Neural progenitor cell (in vitro differentiated cells): Measurements from ENCODE around the gene LIN7C. TPM values are rescaled to one million over a fixed set of nuclear protein-coding genes. Genes with fewer than 3 reads are reported as not detected.

Source experiments
- DNase-seq: peaks from one replicate; pipeline ENCODE4 v3.0.0-alpha.2; 2016; ENCODE audit warnings: low spot score
- H2AFZ ChIP-seq: fragments of 200-600 bp; sonication (generic); replicated peaks from 2 replicates; pipeline ENCODE4 v1.6.1; 2016; ENCODE audit warnings: antibody characterized with exemption
- H3F3A ChIP-seq: fragments of 200-600 bp; sonication (generic); 2 replicates; pipeline ENCODE4 v1.6.1; 2016; ENCODE audit warnings: antibody characterized with exemption, low read depth
- H3K27ac ChIP-seq: fragments of 200-600 bp; sonication (generic); 2 replicates; pipeline ENCODE4 v1.5.1; 2016; ENCODE audit warnings: mild to moderate bottlenecking
- H3K27me3 ChIP-seq: fragments of 200-600 bp; sonication (generic); 2 replicates; pipeline ENCODE4 v1.6.1; 2016; ENCODE audit warnings: mild to moderate bottlenecking, moderate library complexity
- H3K36me3 ChIP-seq: fragments of 200-600 bp; sonication (generic); 2 replicates; pipeline ENCODE4 v1.5.1; 2016
- H3K4me1 ChIP-seq: fragments of 200-600 bp; sonication (generic); 2 replicates; pipeline ENCODE4 v1.6.1; 2016; ENCODE audit warnings: mixed run types
- H3K4me2 ChIP-seq: fragments of 200-600 bp; sonication (generic); 2 replicates; pipeline ENCODE4 v1.6.1; 2016
- H3K4me3 ChIP-seq: fragments of 200-600 bp; sonication (generic); 2 replicates; pipeline ENCODE4 v1.5.1; 2016
- H3K79me2 ChIP-seq: fragments of 200-600 bp; sonication (generic); 2 replicates; pipeline ENCODE4 v1.6.1; 2016; ENCODE audit warnings: low read depth
- H3K9ac ChIP-seq: fragments of 200-600 bp; sonication (generic); 2 replicates; pipeline ENCODE4 v1.6.1; 2016
- H3K9me3 ChIP-seq: fragments of 200-600 bp; sonication (generic); 2 replicates; pipeline ENCODE4 v1.5.1; 2016; ENCODE audit warnings: low read depth
- H4K20me1 ChIP-seq: fragments of 200-600 bp; sonication (generic); 2 replicates; pipeline ENCODE4 v1.6.1; 2016; ENCODE audit warnings: low read depth
- H3K27ac Mint-ChIP-seq: 3 replicates; pipeline ENCODE4 v1.8.0; 2021; ENCODE audit warnings: mixed read lengths
- H3K27me3 Mint-ChIP-seq: 2 replicates; pipeline ENCODE4 v1.8.0; 2022; ENCODE audit warnings: low read depth, mild to moderate bottlenecking, inconsistent platforms, moderate library complexity, mixed read lengths; ENCODE audit not compliant: insufficient read depth
- H3K36me3 Mint-ChIP-seq: 3 replicates; pipeline ENCODE4 v1.8.0; 2021; ENCODE audit warnings: mixed read lengths
- H3K4me1 Mint-ChIP-seq: 3 replicates; pipeline ENCODE4 v1.8.0; 2021; ENCODE audit warnings: mixed read lengths
- H3K4me3 Mint-ChIP-seq: 3 replicates; pipeline ENCODE4 v1.8.0; 2021; ENCODE audit warnings: mild to moderate bottlenecking, moderate library complexity, mixed read lengths
- H3K9me3 Mint-ChIP-seq: 3 replicates; pipeline ENCODE4 v1.8.0; 2020; ENCODE audit warnings: mixed read lengths
- EZH2 ChIP-seq: fragments of 200-600 bp; sonication (generic); IDR thresholded peaks from 2 replicates; pipeline ENCODE4 v1.6.1; 2017; ENCODE audit warnings: antibody characterized with exemption, mild to moderate bottlenecking, moderate library complexity
- EZH2phosphoT487 ChIP-seq: fragments of 200-600 bp; sonication (generic); IDR thresholded peaks from 2 replicates; pipeline ENCODE4 v1.6.1; 2017; ENCODE audit warnings: antibody characterized with exemption
- total RNA-seq: library from RNA; depleted of rRNA; stranded (reverse); fragments of >200 nt; gene quantifications from 2 replicates; pipeline ENCODE4 v1.2.3, GENCODE V29; 2015; ENCODE audit warnings: low replicate concordance
- TF ChIP-seq, protein P1 (sequence below): fragments of 200-600 bp; sonication (generic); IDR thresholded peaks from 2 replicates; pipeline ENCODE4 v1.5.1; 2017; ENCODE audit warnings: antibody characterized with exemption, mild to moderate bottlenecking

The LIN7C gene, protein sequence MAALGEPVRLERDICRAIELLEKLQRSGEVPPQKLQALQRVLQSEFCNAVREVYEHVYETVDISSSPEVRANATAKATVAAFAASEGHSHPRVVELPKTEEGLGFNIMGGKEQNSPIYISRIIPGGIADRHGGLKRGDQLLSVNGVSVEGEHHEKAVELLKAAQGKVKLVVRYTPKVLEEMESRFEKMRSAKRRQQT
- total RNA-seq, result 44.5 and 82.1 TPM in 2 replicates

GRCh38 chr11:27506200-27507182 is at the start of gene LIN7C:
TSS of gene LIN7C (minus strand) at chr11:27506769. CDS start at chr11:27506752, 17 bp downstream.
- peak within 1 kb of the TSS; percentile 99 for H3K27ac Mint-ChIP-seq
- no peaks in the 10 kb centered on the region for H3K9me3 ChIP-seq
- peaks cover 6% of the 10 kb centered on the region for H3F3A ChIP-seq
- peaks cover 2% of the 10 kb centered on the region for H3K27me3 Mint-ChIP-seq
- peaks cover 24% of the 10 kb centered on the region for H3K4me1 Mint-ChIP-seq
- H3K9me3 Mint-ChIP-seq, result no peaks in the 10 kb centered on the region
- peak within 1 kb of the TSS; percentile 90 for H3K4me2 ChIP-seq
- TF ChIP-seq, protein P1, sequence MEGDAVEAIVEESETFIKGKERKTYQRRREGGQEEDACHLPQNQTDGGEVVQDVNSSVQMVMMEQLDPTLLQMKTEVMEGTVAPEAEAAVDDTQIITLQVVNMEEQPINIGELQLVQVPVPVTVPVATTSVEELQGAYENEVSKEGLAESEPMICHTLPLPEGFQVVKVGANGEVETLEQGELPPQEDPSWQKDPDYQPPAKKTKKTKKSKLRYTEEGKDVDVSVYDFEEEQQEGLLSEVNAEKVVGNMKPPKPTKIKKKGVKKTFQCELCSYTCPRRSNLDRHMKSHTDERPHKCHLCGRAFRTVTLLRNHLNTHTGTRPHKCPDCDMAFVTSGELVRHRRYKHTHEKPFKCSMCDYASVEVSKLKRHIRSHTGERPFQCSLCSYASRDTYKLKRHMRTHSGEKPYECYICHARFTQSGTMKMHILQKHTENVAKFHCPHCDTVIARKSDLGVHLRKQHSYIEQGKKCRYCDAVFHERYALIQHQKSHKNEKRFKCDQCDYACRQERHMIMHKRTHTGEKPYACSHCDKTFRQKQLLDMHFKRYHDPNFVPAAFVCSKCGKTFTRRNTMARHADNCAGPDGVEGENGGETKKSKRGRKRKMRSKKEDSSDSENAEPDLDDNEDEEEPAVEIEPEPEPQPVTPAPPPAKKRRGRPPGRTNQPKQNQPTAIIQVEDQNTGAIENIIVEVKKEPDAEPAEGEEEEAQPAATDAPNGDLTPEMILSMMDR, result peak; percentile 37
- TF ChIP-seq EZH2phosphoT487, result no peak
- H3K4me3 Mint-ChIP-seq, result peak within 1 kb of the TSS; percentile 100
- H3K36me3 Mint-ChIP-seq, result peaks cover 3% of the 10 kb centered on the region
- H2AFZ ChIP-seq, result peak within 1 kb of the TSS; percentile 80
- peak within 1 kb of the TSS; percentile 85 for H3K4me3 ChIP-seq
- H3K4me1 ChIP-seq, result peaks cover 14% of the 10 kb centered on the region
- H3K27ac ChIP-seq, result peak within 1 kb of the TSS; percentile 89
- H3K36me3 ChIP-seq, result peaks cover 3% of the 10 kb centered on the region
- H3K27me3 ChIP-seq, result no peaks in the 10 kb centered on the region
- H4K20me1 ChIP-seq, result peaks cover 24% of the 10 kb centered on the region
- peaks cover 61% of the 10 kb centered on the region for H3K79me2 ChIP-seq
- peak within 1 kb of the TSS; percentile 91 for H3K9ac ChIP-seq
- DNase-seq, result peak; percentile 98

DNA sequence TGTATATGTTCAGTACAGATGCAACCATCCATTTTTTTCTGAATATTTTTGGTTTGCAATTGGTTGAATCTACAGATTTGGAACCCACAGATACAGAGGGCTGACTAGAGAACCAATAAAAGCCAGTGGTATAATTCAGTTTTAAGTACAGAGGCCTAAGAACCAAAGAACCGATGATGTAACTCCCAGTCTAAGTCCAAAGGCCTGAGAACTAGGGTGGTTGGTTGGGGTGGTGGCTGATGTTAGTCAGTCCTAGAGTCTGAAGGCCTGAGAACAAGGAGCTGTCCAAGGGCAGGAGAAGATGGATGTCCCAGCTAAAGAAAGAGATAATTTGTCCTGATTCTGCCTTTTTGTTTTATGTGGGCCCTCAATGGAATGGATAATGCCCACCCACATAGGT is 48.7 kb upstream of the LIN7C start:
- DNase-seq, result no peak
- Histone ChIP-seq H3F3A (no peaks in the 10 kb centered on the region), H3K27ac (no peak overlapping the region), H3K9me3 (no peaks in the 10 kb centered on the region), H3K4me1 (peaks cover 4% of the 10 kb centered on the region), H3K4me2 (no peak overlapping the region), H3K36me3 (no peaks in the 10 kb centered on the region), H3K79me2 (no peaks in the 10 kb centered on the region), H3K27me3 (no peaks in the 10 kb centered on the region), H3K9ac (no peak overlapping the region), H3K4me3 (no peak overlapping the region), H4K20me1 (no peaks in the 10 kb centered on the region), H2AFZ (no peak overlapping the region)
- Mint-ChIP-seq H3K4me3 (no peak overlapping the region), H3K27ac (no peak overlapping the region), H3K36me3 (no peaks in the 10 kb centered on the region), H3K9me3 (no peaks in the 10 kb centered on the region), H3K27me3 (peaks cover under 1% of the 10 kb centered on the region), H3K4me1 (no peaks in the 10 kb centered on the region)
- TF ChIP-seq EZH2 (no peak), EZH2phosphoT487 (no peak)
- TF ChIP-seq, protein P1, result no peak

DNA sequence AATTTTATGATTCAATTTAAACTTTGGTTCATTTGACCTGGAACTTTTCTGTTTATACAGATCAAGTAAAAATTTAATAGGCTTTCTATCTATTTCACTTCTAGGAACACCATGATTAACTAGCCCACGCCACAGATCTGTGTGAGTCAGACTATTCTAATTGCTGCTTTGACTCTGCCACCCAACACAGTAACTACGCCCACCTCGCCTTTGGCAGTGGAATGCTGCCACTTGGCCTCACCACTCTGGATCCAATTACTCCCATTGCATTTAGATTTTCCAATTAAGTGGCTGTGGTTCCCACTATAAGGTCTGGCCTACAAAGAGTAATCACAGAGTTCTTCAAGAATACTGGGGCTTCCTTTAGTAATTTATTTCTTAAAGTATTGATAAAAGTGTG is 46.6 kb upstream of the LIN7C start:
- Histone ChIP-seq H3K27me3 (no peaks in the 10 kb centered on the region), H3K27ac (no peak overlapping the region), H3K9me3 (no peaks in the 10 kb centered on the region), H2AFZ (no peak overlapping the region), H3K4me1 (peaks cover 4% of the 10 kb centered on the region), H3K79me2 (no peaks in the 10 kb centered on the region), H3F3A (no peaks in the 10 kb centered on the region), H4K20me1 (no peaks in the 10 kb centered on the region), H3K4me3 (no peak overlapping the region), H3K36me3 (no peaks in the 10 kb centered on the region), H3K9ac (no peak overlapping the region), H3K4me2 (no peak overlapping the region)
- H3K9me3 Mint-ChIP-seq, result no peaks in the 10 kb centered on the region
- H3K27me3 Mint-ChIP-seq, result peaks cover 2% of the 10 kb centered on the region
- H3K4me3 Mint-ChIP-seq, result no peak overlapping the region
- TF ChIP-seq EZH2 (no peak), EZH2phosphoT487 (no peak)
- TF ChIP-seq, protein P1, result no peak
- H3K36me3 Mint-ChIP-seq, result no peaks in the 10 kb centered on the region
- DNase-seq, result no peak
- H3K4me1 Mint-ChIP-seq, result no peaks in the 10 kb centered on the region
- H3K27ac Mint-ChIP-seq, result no peak overlapping the region
